CD4-positive, alpha-beta T cell treated with Interleukin-4 for 1 hour (primary cell): ENCODE results near the gene CDH22.

Source experiments
- DNase-seq, 2 donors: peaks; one replicate each; pipeline ENCODE4 v3.0.0-alpha.2; 2020 to 2022

CDH22 gene

DNA sequence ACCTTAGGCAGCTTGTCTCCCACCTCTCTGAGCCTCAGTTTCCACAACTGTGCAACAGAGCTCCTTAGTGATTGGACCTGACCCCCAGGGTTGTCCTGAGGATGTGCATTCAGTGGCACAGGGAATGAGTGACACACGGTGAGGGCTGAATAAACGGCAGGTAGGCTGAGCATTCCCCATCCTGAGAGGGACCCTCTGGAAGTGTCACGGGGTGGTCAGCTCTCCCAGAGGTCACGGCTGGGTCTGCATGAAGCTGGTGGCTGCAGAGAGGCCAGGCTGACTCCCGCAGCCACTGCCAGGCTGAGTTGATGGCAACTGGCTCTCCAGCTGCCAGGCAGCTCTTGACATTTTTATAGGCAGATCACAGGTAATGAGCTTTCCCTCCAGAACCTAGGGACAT lies 147.6 kb downstream of the CDH22 start:
- DNase-seq: no peak

DNA sequence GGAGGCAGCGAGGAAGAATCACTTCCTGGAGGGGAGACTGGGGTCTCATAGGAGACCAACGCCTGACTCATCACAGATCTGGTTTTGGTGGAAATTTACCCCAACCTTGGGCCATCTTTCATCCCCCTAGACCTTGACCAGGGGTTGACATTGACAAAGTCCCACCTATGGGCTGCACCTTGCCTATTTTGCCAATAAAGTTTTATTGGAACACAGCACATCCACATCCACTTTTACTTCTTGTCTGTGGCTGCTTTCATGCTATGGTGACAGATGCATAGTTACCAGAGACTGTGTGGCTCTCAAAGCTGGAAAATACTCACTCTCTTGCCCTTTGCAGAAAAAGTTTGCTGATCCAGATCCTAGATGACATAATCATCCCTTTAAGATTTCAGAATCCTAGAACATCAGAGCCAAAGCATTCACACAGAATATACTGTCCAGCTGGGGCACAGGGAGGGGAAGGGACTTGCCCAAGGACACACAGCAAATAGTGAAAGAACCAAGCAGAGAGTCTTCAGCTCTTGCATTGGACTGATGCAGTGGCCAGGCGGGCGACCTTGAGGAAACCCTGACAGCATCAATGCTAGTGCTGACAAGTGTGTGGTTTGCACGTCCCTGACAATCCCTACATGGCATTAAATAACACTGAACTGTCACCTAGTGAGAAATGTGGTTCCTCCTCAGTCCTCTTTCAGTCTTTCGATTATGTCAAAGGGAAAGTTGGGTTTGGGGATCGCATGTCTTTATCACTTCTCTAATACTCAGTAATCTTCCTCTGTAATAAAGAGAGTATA lies 149.0 kb downstream of the CDH22 start:
- no peak for DNase-seq

DNA sequence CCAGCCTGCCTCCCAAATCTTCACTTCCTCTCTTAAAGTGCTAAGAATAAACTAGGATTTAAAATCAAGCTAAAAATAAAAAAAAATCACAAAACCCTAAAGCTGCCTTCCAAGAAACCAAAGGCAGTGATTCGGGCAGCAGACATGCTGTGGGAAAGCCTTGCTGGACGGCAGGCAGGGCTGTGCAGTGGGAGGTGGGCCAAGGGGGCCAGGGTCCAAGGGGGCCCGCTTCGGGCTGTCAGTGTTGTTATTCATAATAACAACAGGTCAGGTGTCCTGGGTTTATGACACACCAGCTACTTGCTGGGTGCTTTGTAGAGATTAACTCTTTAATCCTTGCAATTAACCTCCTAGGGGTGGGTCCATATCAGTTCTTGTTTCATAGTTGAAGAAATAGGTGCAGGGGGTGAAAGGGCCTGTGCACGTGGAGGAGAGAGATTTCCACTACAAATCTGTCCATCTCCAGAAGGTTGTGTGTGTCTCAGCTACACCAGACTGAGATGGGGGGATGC lies 149.8 kb downstream of the CDH22 start:
- DNase-seq: no peak

DNA sequence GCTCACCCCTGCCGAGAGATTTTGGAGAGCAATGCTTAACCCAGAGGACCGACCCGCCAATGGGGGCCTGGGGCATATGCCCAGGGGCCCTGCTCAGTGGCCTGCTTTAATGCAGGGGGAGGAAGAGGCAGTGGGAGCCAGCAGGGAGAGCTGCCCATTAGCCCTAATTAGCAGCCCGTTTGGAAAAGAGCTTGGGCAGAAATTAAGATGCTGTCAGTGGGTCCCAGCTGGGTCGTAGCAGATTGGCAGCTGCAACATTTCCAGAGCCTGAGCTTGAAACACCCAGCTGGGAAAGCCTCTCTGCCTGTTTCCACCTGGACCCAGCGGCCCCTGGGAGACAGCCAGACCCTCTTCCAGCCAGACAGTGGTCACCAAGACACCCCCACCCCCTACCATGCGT lies 150.7 kb downstream of the CDH22 start:
- no peak for DNase-seq

DNA sequence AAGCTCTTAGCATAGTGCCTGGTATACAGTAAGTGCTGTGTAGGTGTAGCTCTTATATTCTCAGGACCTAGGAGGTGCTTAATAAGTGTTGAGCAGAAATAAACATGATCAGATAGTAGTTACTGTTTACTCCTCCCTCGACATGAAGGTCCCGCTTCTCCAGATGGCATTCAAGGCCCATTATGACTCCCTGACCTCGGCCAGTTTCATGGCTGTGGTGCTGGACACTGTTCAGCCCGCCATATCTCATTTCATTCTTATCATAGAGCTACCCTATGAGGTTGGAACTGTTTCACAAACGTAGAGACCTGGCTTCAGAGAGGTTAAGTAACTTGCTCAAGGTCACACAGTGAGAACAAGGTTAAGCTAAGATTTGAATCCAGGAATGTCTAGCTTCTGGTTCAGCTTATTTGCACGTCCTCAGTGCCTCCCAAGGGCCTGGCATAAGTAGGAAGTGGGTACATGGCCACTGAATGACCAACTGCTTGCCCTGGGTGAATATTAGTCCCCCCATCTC lies 151.2 kb downstream of the CDH22 start:
- no peak for DNase-seq

DNA sequence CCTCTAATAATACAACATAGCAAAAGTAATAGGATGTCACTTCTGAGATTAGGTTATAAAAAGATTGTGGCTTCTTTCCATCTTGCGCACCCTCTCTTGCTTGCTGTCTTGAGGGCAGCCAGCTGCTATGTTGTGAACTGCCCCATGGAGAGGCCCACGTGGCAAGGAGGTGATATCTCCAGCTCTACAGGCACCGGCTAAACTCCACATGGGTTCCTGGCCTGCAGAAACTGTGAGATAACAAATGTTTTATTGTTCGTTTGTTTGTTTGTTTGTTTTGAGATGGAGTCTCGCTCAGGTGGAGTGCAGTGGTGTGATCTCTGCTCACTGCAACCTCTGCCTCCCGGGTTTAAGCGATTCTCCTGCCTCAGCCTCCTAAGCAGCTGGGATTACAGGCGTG lies 152.2 kb downstream of the CDH22 start:
- no peak for DNase-seq

DNA sequence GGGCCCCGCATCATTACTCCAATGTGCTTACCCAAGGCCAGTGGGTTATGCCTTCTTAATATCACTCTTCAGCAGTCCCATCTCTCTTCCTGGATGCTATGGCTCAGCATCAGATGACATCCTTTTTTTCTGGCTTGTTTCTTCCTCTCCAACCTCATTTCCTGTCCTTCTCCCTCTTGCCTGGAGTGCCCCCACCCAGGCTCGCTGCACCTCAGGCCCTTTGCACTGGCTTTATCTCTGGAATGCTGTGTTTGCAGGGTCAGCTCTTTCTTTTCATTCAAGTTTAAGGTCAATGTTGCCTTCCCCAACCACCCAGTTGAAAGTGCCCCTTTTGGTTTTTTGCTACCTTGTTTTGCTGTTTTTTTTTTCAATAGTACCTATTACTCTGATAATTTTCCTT lies 153.5 kb downstream of the CDH22 start:
- DNase-seq: no peak

DNA sequence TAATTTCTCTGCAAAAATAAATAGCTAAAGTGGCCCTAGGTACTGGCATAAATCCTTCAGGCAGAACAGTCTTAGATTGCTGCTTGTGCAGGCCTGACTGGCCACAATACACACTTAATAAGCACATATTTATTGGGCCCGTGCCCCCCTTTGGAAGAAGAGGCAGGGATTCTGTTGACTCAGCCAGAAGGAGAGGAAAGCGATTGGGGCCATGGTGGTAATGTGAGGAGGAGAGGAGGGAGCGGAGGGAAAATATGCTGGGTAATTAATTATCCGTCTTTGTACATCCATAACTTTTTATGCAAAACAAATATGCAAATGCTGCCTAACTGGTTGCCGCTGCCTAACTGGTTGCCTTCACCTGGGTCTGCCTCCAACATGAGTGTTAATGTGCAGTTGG lies 154.0 kb downstream of the CDH22 start:
- no peak for DNase-seq

DNA sequence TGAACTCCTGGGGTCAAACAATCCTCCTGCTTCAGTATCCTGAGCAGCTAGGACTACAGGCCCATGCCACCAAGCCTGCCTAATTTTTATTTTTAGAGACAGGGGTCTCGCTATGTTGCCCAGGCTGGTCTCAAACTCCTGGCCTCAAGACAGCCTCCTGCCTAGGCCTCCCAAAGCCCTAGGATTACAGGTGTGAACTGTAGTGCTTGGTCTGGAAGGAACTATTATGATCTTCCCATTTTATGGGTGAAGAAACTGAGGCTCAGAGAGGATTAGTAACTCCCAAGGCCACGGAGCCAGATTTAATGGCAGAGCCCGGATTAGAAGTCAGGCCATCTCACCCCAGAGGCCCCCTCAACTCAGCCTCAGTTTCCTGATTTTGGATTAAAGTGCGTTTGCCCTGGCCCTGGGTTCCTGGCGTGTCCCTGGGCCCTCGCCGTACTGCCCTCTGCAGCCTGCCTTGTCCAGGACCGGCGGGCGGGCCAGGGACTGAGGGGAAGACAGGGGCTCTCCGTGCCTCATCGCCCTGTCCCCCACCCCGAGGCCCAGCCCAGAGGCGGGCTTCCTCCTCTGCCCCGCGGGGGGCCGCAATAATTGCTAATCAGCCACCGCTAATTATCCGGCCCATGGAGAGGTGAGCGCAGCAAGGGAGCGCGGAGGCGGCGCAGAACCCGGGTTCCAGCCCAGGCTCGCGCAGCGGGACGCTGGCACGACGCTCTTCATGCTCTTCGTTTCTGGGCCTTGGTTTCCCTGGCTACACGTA lies 155.3 kb downstream of the CDH22 start:
- no peak for DNase-seq

DNA sequence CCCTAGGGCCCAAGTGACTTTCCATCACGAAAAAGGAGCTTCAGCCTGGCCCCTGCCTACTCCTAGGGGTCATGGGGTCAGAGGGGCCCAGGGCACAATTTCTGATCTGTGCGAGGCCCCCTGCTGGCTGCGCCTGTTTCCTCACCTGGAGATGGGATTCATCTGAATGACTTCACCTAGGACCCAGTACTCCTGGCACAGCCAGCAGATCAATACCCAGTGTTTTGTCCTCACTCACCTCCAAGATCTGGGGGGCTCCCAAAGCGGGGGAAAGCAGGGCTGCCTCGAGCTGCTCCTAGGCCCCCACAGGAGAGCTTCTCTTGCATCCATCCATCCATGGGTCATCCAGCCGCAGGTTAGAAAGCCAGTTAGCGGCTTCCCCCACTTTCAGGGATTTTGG lies 156.4 kb downstream of the CDH22 start:
- DNase-seq: peak in 1 of 2 donors; percentile 6

DNA sequence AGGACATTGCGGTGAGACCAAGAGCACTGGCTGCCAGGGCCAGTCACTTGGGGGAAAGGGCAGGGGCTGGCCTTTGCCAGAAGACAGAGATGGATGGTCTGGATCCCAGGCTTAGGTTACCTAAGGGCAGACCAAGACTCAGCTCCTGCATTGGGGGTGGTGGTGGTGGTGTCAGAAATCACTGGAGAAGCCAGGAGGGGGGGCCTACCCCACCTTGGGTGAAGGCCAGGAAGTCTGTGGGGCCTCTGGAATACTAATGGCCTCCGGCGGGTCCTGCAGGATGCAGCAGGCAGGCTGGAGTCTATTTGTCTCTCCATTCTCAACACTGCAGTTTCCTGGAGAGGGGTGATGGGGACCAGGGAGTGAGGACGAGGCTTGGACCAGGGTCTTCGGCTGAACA lies 157.4 kb downstream of the CDH22 start:
- no peak for DNase-seq

DNA sequence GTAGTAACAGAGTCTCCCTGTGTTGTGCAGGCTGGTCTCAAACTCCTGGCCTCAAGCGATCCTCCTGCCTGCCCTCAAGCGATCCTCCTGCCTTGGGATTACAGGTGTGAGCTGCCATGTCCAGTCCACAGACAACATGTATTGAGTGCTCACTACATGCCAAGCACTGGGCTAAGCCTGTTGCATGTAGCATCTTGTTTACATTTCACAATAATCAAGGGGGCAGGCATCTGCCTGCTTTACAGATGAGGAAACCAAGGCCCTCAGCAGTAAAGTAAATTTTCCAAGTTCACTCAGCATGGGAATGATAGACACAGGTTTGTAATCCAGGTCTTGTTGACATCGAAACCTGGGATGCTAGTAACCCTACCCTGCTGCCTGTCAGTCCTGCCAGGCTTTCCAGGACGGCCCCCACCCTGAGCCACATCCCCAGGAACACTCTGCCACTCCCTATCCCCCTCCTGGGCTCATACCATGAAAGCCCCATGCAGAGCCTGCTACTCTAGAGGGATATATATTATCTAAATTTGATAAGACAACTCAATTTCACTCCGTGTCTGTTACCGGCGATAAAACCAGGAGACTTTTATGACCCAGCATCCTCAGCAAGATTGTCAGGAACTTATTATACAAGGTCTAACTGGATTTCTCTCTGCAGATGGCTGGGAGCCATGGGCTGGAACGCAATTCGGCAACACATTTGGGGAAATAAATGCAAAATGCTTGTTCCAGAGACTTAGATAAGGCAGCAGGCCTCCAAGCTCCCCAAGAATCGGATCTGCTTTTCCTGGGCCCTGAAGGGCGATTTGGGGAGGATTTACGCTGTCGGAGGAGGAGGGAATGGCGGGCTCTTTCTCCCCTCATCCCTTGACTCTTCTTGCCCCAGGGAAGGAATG lies 159.7 kb downstream of the CDH22 start:
- DNase-seq: no peak

DNA sequence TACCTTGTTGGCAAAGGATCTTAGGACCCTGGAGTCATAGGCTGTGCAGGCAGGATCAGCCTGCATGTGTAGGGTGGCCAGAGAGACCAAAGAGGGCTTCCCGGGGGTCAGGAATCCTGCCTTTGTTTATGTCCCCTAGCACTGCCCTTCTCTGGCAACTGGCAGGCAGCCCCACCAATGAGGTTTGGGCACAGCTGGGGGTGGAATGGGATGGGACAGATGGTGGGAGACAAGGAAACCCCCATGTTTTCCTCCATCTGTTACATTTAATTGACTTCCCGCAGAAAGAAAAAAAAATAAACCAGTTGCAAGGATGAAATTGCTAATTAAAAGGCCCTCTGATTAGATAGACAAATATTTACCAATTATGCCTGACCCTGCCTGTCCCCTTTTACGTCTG lies 162.6 kb downstream of the CDH22 start:
- no peak for DNase-seq

DNA sequence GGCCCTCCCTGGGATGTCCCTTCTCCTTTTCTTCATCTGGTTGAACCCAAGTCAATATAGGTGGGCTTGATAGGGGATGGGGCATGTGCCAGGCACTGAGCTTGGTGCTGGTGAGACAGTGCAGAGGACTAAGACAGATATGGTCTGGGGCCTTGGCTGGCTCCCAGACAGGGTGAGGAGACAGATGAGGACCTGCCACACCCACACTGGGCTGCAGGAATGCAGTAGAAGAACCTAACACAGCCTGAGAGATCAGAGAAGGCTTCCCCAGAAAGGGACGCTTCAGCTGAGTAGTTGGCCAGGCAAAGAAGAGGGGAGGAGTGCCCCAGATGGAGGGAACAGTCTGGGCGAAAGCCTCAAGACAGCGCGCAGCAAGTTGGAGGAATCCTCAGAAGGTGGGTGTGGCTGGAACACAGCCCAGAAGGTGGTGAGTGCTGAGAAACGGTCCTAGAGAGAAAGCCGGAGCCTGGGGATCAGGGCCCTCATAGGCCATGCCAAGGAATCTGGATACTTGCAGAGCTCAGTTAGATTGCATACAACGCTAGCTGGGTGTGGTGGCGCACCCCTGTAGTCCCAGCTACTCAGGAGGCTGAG lies 163.8 kb downstream of the CDH22 start:
- no peak for DNase-seq

DNA sequence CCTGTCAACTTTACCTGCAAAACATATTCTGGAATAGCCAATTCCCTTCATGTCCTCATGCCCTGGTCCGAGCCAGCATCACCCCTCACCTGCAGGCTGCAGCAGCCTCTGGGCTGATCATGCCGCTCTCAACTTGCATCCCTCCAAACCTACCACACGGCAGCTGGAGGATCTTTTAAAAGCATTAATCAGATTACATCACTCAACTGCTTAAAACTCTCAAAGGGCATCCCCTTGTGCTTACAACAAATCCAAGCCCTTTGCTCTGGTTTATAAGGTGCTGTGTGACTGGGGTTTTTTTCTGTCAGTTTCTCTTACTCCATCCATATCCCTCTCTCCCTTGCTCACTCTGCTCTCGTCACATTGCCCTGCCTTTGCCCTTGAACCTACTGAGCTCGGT lies 166.2 kb downstream of the CDH22 start:
- DNase-seq: no peak

DNA sequence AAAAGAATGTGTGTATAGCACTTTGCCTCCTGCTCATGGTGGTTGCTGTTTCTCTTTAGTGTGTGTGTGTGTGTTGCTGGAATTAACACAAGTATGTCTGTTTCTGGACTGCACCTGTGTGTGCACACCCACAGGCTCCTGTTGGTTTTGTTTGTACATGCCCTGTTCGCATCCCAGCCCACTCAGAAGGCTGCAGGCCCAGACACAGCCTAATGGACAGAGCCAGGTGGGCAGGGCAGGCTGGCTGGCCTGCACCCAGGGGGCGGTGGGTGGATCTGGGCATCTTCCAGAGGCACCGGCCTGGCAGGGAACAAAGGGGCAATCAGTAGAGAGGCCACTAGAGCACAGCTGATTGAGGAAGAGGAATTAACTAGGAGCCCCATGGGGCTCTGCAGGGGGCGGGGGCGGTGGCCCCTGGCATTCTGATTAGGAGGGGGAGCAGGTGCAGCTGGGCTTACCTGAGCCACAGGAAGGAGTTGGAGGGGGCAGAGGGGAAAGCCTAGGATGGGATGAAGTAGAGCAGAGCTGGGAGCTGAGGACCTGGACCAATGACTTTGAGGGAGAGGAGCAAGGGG lies 168.3 kb downstream of the CDH22 start:
- DNase-seq: no peak

DNA sequence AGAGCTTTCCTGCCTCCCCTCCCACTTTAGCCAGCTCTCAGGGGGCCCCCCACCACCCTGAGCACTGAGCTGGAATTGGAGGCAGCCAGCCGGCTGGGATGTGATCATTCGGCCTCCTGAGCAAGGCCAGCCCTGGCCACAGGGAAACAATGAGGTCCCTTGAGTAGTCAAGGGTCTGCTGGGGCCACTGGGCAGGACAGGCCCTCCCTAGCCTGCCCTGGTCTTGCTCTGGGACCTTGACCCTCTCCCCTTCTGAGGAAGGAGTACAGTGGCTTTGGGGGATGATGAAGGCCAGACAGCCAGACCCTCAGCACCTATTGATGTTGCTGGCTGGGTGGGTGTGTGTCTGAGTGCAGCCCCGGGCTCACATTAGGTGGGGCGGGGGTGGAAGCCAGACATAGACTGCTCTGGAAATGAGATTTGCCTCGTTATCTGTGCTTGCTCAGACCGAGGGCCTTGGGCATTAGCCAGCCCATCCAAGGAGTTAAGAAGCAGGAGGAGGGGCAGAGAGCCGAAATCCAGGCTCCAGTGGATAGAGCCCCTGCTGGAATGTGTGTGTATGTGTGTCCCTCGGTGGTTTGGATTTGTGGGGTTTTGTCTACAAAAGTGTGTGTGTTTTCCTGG lies 168.9 kb downstream of the CDH22 start:
- no peak for DNase-seq

DNA sequence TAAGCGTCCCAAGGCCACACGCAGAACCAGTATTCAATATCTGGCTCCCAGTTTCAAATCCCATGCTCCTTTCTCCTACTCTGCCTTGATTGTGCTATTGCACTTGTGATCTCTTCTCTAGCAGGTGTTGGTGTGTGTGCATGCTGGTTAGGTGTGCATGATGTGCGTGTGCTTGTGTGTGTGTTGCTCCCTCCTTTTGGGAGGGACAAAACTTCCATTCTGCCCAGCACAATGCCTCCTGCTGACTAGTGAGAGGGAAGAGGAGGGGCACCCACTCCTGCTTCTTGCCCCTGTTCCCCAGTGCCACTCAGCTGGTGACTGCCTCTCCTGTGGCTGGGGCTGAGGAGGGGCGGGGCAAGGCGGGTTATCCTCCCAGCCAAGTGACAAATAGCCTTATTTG lies 170.5 kb downstream of the CDH22 start:
- DNase-seq: no peak

DNA sequence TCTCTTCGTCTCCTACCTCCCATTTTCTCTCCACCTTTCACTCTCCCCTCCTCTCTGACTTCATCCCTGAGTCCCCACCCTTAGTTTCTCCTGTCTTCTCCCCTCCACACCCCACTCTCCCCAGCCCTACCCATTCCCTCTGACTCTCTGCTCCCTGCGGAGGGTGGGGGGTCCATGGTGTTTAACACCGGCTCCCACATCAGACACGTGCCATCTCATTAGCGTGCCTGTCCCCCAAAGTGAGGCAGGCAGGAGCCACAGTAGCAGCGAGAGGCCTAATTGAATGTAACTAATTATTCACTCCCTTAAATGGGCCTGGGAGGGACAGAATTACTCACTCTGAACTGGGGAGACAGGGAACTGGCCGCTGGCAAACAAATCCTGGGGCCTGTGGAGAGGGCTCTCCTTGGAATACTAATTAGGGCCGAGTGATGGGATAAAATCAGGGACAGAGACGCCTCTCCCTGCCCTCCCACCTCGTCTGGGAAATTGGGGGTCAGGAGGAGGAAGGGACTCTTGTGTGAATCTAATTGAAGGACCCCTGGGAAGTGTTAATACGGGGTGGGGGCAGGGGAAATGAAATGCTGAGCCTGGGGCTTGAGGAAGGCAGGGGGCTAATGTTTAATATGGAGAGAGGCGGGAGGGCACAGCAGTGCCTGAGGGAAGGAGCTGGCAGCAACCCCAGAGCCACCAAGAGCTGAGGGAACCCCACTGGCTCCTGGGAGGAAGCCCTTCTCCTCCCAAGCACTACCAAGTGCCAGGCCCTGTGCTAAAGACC lies 172.3 kb downstream of the CDH22 start:
- no peak for DNase-seq

DNA sequence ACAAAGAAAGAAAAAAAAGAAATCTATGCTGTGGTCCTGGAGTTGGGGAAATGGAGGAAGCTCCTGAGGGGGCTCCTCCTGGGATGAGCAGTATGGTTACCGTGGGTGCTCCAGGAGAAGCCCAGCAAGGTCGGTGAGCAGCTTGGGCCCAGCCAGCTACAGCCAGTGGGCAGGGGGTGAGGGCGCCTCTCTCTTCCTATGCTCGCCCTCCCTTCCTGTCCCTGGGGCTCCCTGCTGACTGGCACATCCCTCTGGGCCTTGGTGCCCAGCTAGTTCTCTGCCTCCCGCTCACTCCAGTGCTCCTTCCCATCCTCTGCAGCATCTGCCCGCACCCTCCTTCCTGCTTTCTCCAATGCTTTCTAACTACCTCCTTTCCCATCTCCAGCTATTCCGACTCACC lies 173.6 kb downstream of the CDH22 start:
- no peak for DNase-seq
